CD4-positive, alpha-beta T cell treated with Interleukin-6 for 4 hours (primary cell): Measurements from ENCODE around the gene PSMB2.

Experiments
- DNase-seq: peaks from one replicate; pipeline ENCODE4 v3.0.0-alpha.2; 2020; ENCODE audit warnings: mixed read lengths

PSMB2 gene

DNA sequence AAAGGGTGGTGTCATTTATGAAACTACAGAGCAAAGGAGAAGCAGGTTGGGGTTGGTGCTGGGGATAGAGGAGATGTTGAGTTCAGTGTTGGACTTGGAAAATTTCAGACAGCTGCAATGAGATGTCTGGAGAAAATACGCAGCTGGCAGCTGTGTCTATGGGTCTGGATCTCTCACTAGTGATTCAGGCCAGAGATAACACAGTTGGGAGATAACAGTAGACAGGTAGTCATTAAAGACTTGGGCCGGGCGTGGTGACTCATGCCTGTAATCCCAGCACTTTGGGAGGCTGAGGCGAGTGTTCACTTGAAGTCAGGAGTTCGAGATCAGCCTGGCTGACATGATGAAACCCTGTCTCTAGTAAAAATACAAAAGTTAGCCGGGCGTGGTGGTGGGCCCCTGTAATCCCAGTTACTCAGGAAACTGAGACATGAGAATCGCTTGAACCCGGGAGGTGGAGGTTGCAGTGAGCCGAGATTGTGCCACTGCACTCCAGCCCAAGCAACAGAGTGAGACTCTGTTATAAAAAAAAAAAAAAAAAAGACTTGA, 70.7 kb downstream of the PSMB2 start:
- no peak for DNase-seq

DNA sequence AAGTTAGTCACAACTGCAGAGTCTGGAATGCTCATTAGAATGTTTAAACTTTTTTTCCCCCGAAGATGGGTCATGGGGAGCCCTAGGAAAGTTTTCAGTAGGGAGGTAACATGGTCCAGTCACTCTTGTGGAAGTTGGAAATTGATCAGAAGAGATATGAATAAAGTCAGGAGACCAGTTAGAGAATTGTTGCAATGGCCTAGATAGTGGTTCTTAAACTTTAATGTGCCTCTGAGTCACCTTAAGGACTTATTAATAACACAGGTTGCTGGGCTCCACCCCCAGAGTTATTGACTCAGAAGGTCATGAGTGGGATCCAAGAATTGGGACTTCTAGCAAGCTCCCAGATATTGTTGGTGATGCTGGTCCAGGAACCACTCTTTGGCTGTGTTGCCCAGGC, 71.4 kb downstream of the PSMB2 start:
- DNase-seq: no peak

DNA sequence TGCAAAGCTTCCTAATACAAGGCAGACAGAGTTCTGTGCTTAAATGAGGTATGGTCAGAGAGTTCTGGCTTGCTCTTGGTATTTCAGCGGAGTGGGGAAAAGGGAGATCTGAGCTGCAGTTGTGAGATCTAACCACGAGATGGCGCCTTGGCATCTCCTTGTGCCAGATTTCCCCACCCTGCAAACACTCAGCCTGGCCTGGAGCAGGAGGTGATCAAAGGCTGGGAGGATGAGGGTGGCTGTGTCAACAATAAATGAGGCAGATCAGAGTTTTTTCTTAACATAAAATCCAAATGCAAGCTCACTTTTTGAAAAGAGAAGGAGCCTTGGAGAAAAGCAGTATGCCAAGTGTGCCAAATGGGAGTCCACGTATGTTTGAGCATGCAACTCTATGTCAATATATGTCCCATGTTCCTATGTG, 72.3 kb downstream of the PSMB2 start:
- DNase-seq: peak; percentile 73

DNA sequence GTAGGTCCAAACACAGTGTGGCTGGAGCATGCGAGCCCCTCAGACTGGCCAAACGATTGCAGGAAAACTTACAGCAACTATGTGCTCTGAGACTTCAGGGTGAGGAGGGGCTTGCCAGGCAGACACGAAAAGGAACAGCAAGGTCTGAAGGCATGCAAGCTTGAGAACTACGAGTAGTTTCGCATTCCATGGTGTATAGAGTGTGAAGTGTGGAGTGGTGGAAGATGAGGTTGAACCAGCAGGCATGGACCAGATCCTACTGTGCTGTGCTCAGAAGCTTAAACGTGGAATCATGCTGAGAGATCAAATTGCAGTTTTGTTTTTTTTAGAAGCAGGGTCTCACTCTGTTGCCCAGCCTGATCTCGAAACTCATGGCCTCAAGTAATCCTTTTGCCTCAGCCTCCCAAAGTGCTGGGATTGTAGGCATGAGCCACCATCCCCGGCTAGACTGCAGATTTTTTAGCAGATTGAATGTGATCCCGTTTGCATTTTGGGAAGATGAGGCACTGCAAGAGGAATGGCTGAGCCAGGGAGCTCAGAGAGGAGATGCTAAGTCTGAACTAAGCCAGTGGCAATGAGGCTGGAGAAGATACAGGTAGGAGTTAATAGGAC, 73.3 kb downstream of the PSMB2 start:
- no peak for DNase-seq

DNA sequence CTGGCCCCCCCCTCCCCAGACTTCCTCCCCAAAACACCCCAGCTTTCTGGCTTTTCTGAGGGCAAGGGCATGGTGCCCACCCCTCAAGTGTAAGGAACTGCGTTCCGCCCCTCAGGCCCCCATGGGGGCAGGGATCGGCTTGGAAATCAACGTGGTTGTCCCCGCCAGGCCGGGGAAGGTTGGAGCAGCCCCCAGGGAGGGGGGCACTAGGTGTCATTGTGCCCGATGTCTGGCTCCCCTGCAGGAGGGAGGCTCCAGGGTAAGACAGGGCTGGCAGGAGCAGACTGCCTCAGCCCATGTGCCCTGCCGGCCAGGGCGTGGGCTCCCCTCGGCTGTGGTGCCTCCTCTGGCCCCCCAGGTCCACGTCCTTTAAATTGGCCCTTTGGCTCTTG, 75.6 kb downstream of the PSMB2 start:
- DNase-seq: no peak

DNA sequence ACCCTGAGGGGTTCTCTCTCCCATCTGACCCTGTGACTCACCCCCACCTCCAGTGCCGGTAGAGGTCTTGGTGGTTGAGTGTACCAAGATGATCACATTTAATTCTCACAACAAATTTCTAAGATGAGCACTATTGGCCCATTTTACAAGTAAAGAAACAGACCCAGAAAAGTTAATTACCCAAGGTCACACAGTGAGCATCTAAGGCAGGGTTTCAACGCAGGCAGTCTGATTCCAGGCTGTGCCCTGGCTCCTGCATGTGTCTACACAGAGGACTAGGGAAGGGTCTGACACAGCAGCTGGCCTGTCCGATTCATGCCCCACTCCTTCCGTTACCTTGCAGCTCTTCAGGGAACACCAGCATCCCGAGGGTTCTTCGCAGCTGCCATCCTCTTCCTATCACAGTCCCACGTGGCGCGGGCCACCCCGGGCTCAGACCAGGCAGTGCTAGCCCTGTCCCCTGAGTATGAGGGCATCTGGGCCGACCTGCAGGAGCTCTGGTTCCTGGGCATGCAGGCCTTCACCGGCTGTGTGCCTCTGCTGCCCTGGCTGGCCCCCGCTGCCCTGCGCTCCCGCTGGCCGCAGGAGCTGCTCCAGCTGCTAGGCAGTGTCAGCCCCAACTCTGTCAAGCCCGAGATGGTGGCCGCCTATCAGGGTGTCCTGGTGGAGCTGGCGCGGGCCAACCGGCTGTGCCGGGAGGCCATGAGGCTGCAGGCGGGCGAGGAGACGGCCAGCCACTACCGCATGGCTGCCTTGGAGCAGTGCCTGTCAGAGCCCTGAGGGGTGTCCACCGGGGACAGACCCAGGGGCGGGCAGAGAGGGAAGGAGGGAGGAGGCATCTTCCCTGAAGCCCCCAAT, 76.2 kb downstream of the PSMB2 start:
- no peak for DNase-seq

DNA sequence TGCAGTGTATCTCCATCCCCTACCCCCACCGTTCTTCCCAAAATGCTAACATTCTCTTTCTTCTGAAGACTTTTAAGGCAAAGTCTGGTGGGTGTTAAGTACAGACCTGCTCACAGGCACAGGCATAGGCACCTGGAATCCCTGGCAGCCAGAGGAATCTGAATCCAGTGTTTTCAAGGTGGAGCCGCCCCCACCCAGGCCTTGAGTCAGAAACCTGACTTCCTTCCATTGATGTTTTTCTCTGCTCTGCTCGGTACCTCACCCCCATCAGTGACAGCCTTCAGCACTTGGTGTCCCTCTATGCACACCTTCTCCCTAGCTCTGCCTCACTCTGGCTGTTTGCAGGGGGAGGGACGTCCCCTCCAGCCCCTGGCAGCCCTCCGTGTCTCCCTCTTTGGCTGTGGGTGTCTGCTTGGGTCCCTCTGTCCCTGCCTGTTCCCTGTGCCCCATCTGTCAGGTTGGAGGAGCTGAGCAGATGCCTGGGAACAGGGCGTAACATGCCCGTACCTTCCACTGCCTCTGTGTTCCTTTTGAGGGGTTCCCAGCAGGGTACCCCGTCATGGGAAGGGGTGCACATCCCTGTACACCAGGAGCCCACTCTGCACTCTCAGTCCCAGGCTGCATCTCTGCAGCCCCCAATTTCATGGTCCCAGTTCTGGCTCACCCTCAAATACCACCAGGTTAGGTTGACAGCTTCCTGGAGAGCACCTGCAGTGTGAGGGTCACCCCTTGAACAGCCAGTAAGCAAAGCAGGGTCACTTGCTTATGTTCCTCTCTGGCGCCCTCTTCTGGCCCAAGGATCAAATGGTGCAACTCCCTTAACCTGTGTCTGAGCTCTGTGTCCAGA, 77.1 kb downstream of the PSMB2 start:
- peak; percentile 87 for DNase-seq

DNA sequence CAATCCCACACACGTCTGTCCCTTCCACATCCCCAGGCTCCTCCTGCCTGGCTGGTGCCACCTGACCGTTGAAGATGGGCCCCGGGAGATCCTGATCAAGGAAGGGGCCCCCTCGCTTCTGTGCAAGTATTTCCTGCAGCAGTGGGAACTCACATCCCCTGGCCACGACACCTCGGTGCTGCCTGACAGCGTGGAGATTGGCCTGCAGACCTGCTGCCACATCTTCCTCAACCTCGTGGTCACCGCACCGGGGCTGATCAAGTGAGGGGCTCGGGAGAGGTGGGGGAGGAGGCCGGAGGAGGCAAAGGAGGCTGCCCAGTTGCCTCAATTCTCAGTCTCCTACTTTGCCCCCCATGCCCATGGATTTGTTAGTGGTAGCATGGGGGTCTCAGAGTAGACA, 78.2 kb downstream of the PSMB2 start:
- DNase-seq: no peak

DNA sequence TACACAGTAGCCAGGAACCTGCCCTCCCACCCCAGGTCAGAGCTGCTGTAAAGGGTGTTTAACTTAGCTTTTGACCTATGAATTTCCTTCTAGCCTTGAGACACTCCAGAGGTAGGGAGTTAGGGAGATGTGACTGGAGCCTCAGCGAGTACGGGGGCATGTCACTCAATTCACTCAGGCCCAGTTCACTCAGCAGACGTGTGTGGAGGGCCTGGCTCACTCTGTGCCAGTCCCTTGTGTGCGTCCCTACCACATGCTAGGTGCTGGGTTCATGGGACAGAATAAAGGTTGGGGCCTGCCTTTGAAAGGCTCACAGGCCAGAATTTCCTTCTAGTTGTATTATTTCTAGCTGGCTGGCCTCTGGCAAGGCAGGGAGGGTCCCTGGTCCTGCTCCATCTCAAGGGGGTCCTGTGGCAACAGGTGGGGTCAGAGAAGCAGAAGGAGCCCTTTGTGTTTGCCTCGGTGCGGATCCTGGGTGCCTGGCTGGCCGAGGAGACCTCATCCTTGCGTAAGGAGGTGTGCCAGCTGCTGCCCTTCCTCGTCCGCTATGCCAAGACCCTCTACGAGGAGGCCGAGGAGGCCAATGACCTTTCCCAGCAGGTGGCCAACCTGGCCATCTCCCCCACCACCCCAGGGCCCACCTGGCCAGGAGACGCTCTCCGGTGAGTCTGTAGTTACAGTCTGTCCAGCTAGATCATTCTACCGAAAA, 79.2 kb downstream of the PSMB2 start:
- no peak for DNase-seq

DNA sequence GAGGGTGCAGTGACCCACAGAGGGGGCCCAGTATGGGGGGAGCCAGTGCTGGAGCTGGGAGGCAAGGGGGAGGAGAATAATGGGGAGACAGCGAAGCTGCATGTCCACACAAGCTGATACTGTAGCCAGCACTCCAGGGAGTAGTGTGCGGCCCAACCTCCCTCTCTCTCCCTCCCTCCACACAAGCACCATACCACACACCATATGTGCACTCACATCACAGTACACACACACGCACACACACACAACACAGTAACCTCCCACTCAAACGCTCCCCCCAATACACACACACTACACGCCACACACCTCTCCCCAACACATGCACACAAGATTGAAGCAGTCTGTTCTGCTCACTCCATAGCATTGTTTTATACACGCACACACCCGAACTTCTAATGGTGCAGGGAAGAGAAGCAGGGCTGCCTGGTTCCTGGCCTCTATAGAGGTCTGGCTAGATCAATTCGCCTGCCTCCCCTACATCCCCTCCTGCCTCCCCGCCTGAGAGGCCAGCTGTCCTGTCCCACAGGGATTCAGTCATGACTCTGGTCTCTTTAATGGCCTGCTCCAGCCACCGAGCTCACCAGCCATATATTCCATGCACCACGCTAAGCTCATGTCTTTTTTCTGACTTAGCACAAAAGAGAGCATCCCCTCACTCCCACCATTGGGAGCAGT, 79.9 kb downstream of the PSMB2 start:
- DNase-seq: no peak

DNA sequence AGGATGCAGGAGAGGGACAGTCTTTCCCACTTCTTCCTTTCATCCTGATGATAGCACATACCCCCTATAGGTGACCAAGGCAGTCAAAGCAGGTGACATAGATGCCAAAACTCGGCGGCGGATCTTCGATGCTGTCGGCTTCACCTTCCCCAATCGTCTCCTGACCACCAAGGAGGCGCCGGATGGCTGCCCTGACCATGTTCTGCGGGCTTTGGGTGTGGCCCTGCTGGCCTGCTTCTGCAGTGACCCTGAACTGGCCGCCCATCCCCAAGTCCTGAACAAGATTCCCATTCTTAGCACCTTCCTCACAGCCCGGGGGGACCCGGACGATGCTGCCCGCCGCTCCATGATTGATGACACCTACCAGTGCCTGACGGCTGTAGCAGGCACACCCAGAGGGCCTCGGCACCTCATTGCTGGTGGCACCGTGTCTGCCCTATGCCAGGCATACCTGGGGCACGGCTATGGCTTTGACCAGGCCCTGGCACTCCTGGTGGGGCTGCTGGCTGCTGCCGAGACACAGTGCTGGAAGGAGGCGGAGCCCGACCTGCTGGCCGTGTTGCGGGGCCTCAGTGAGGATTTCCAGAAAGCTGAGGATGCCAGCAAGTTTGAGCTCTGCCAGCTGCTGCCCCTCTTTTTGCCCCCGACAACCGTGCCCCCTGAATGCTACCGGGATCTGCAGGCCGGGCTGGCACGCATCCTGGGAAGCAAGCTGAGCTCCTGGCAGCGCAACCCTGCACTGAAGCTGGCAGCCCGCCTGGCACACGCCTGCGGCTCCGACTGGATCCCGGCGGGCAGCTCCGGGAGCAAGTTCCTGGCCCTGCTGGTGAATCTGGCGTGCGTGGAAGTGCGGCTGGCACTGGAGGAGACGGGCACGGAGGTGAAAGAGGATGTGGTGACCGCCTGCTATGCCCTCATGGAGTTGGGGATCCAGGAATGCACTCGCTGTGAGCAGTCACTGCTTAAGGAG, 80.8 kb downstream of the PSMB2 start:
- no peak for DNase-seq

DNA sequence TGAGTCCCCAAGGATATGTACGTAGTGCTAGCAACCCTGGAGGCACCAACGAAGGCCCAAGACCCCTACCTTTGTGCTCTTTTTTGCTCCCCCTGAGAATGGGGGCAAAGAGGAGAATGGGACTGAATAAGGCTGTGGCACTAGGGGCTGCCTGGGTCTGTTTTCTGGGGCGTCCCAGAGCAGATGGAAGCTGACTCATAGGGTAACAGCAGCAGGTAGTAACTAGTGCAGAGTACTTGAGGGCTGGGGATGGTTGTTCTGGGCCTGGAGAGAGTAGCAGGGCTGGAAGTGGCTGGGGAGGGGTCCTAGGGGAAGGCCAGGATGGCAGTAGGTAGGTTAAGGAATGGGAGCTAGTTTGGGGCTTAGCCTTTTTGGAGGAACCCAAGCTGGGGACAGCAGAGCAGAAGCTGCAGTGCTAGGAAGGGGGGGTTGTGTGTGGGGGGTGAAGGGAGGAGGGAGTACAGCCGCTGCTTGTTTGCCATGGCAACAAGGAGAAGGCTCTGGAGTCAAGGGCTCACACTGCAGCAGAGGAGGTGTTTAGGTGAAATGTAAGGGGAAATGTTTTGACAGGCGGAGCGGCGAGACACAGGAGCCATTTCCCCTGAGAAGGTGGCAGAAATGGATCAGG, 81.9 kb downstream of the PSMB2 start:
- DNase-seq: peak; percentile 38

DNA sequence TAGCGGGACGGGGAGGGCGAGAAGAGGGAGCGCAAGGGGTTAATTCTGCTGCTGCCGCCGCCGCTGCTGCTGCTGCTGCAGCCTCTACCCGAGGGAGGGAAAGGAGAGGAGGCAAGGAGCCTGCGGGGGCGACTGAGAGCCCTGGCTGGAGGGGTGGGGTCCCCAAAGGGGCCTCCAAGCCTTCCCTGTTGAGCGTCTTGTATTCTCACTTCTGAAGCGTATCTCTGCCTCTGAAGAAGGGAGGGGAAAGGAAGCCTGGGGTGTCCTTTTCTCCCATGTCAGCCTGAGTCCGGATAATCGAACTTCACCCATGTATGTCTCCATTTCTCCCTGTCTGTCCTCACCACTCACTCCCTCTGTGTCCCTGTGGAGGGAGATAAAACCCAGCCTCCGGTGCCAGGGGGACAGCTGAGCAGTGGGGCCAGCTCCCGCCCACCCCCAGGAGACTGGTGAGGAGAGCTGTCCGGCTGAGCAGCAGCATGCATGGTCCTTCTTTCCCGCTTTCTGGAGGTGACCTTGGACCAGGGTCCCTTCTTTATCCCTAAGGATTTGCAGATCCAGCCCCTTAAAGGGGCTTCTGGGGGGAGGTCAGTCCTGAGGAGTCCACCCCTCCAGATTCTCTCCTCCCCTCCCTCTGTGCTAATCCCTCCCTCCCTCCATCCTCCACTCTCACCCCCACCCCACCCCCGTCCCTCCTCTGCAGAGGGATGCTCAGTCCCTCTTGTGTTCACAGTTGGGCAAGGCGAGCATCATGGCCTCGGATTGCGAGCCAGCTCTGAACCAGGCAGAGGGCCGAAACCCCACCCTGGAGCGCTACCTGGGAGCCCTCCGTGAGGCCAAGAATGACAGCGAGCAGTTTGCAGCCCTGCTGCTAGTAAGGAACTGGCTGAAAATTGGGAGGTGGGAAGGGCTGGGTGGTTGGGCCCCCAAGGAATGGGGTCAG, 82.7 kb downstream of the PSMB2 start:
- peak; percentile 38 for DNase-seq

DNA sequence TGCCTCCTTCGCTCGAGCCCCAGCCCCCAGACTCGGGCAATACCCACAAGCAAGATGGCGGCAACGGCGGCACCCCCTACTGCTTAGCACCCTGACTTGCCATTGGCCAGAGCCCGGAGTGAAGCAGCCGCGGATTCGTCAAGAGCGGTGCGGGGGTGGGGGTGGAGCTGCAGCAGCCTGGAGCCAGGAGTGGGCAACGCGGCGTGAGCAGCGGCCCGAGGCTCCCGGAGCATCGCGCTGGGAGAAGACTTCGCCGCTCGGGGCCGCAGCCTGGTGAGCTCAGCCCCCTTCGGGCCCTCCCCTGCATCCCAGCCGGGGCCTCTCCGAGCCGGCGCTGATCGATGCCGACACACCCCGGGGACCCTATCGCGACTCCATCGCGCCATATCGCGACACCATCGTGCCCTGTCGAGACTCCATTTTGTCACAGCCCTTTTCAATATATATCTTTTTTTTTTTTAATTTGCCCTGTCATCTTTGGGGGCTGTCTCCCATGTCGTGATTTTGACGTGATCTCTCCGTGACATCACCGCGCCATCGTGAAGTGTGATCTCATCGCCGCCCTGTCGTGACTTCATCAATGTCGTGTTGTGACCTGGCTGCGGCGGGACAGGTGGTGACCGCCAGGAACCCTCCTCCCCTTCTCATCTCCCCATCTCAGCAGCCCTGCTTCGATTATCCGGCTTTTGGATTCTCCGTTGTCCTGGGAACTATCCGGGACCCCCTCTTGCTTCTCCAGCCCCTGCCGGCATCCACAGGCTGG, 83.5 kb downstream of the PSMB2 start, which contains the start of gene NCDN:
TSS of gene NCDN (plus strand) at position 189 of the 763 bp plus-strand sequence. CDS start at position 581, 392 bp downstream.
- peak; percentile 95 for DNase-seq

DNA sequence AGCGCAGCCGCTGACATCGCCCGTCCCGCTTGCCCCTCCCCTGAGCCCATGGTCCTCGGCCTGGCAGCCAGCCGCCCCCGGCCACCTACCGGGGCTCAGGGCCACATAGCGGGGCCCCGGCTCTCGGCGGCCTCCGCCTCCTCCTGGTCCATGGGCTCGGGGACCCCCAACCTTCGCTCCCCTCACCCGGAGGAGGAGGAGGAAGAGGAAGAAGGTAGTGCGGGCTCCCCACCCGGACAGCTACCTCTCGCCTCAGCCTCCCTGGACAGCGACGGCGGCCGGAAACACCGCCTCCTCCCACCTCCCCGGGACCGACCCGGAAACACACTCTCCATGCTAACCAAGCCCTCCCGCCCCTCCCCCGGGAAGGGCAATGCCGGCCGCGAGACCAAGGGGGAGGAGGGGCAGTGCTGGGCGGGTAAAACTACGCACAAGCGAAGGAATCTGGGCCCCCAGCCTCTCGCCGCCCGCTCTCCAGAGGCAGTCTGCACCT, 84.2 kb downstream of the PSMB2 start, which contains the start of gene KIAA0319L:
TSS of gene KIAA0319L (minus strand) at position 286 of the 493 bp plus-strand sequence. CDS start 2,912 bp downstream, outside the sequence.
- no peak for DNase-seq

DNA sequence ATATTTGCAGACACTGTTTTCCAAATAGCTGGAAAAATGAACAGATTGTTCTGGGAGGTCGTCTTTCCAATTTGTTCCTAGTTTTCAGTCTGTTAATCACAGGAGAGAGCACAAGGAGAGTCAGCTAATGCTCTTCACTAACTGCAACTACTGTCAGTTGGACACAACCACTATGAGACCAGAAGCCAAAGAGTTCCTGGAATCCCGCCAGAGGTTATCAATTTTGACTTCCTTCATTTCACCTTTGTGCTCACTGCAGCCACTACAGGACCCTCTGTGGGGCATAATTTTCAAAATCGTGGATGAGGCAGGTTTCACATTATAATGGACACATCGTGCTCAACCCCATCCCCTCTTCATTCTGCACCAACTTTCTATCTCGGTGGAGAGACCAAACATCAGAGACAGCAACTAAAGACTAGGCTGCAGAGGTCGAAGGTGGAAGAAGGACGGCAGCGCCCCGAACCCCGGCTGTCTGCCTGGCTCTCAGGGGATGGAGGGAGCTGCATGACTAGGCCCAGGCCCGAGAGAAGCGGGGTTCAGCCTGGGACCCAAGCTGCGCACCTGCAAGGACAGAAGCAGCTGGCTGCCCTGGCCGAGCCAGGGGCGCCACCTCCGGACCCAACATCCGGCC, 84.7 kb downstream of the PSMB2 start:
- DNase-seq: peak; percentile 24
